HG03432 (cell line): ENCODE measurements around the gene CASZ1.

Experiments used
- ATAC-seq: cut with Tn5 transposase; IDR thresholded peaks from one replicate; pipeline ENCODE4 v1.9.1; 2021; ENCODE audit warnings: mild to moderate bottlenecking, moderate library complexity; ENCODE audit not compliant: unreplicated experiment

Gene CASZ1

DNA sequence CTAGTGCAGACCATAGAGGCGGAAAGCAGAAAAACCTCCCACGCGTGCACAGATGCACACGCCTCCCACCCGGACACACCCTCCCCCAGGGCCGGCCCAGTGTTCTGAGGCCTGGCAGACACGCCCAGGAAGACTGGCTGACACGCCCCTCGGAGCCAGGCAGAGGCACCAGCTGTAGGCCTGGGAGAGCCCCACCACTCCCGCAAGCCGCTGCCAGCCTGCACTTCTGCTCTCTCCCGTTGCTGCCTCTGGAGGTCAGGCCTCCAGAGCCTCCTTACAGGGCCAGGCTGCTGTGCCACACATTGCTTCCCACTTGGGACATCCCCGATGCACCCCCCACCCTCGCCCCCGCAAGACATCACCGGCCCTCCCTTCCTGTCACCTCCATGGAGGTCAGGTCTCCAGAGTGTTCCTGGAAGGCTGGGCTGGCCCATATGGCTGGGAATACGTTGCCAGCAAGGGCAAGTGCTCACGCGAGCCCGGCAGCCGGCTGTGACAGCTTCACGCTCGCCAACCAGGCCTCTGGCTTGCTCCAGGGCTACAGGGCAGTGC is 40.4 kb downstream of the CASZ1 start:
- no peak for ATAC-seq

DNA sequence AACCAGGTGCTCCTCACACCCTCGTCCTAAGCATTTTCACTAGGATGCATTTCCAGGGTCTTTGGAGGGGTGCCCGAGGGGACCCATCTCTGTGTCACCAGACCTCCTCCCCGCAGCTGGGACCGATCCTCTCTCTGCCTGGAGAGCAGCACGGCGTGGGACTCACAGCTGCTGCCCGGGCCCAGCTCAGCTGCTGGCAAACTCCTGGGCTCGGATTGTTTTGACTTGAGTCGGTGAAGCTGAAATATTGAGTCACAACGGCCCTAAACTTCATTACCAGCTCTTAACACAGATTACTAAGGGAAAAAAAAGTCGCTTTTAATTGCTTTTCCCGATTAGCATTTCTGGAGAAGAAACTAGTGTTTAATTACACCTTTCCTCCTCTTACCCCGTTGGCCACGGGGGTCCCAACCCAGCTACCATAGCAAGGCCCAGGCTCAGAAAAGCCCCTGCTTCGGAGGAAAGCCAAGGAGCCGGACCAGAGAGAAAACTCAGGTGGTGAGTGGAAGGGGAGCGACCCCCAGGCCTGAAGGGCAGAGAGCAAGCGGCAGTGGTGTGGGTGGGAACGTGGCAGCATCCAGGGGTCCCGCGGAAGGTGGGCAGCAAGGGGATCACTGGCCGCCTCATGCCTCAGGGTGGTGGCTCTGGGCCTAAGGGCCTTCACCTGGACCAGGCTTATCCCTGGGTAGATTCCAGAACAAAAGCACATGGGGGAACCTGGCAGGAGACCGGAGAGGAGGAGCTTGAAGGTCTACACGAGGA is 41.7 kb downstream of the CASZ1 start:
- ATAC-seq, result no peak

DNA sequence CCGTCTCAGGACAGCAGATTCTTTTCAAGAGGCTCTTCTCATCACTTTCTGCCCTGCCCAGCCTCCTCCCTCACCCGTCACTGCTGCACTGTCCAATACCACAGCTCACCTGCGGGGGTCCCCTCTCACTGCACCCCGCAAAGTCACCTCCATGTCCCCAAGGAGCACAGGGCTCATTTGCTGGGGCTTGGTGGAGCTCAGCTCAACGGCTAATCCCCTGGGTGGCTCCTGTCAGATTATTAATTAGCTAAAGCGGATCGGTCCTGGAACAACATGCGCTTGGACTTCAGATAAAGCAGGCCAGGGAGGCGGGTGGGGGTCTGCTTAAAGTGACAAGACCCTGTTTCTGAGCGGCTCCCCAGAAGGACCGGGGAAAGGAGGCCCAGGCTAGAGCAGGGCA is 43.1 kb downstream of the CASZ1 start:
- no peak for ATAC-seq

DNA sequence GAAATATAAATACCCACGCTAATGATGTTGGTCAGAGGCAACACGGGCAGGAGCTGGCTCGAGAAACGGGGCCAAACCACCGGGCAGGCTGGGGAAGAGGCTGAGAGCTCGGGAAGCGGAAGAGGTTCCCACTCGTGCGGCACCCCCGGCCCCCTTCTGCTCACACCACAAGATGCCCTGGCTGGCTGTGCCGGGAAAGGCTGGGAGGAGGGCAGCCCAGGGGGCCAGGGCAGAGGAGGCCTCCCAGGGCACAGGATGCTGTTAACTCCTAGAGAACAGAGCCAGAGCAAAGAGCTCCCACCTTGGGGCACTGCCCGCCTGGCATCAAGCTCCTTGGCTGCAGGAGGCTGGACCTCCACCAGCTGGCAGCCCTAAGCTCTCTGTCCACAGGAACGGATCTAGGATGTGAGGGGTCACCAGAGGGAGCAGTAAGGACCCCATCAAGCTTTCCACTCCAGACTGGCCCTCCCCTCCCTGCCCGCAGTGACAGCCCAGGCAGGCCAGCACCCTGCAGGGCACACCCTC is 44.8 kb downstream of the CASZ1 start:
- no peak for ATAC-seq

DNA sequence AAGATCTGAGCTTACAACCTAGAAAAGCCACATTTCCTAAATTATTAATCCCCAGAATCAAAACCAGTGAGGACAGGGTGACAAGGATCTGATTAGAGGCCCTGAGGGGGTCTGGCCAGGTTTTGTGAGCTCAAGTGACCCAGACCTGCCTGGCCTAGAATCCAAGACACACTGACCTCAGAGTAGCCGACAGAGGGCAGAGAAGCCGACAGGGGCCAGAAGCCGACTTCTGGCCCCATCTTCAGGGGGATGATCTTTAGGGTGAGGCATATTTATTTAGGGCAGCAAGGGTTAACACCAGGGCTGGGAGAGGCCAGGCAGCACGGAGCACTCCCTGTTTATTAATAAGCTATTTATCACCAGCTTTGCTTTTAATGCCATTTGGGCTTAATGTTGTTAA is 45.3 kb downstream of the CASZ1 start:
- ATAC-seq, result no peak

DNA sequence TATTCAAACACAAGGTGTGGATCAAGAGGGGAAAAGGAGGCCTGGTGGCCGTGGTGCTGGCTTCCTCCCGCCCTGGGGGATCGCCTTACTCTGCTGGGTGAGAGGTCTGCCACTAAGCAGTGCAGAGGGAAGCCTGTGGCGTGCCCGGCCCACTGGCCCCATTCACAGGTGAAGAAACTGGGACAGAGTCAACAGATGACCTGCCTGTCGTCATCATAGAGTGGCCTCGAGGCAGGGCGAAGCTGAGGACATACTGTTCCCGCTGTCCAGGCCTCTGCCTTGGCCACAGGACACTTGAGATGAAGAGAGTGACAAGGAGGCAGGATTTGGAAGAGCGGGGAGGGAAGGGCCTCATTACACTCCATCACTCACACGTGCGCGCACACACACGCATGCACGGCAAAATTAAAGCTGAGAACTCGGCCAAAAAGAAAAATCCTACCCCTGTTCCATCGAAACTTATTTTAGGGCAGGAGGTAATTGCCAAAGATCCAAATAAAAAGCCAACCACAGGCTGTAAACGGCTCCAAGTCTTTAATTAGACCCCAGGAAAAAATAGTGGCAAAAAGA is 50.5 kb downstream of the CASZ1 start:
- no peak for ATAC-seq

DNA sequence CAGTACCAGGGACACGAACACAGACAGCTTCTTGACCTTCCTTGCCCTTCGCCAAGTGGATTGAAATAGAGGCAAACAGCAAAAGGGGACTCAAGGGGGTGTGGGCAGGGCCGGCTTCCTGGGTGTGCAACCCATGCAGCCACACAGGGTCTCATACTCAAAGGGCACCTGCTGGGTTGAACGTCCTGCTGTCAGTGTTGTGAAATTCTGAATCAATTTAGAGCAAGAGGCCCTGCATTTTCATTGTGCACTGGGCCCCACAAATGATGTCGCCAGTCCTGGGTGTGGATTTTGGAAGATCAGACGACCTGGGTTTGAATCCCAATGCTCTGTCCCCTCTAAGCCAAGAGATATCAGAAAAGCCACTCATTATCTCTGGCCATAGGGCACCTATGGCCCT is 51.1 kb downstream of the CASZ1 start:
- ATAC-seq, result no peak

DNA sequence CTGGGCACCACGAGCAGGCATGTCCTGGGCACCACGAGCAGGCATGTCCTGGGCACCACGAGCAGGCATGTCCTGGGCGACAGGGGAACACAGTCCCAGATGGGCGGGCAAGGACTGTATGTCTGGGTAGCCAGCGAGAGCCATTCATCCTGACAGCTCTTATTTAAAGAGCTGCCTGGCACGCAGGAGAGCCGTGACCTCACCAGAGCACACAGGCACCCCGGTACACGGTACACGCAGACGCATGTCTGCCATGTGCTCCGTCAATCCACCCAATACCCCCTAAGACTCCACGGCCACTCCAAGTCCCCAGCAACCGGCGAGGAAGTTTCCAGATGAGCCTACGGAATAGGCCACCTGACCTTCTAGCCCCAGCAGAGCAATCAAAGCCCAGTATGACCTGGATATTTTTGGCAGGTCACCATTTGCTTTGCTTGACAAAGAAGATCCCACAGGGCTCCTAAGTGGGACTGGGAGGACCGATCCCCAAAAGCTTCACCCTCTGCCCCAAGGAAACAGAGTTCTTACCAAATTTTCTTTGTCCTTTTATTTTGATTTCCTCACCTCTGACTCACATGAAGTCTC is 51.7 kb downstream of the CASZ1 start:
- ATAC-seq, result no peak

DNA sequence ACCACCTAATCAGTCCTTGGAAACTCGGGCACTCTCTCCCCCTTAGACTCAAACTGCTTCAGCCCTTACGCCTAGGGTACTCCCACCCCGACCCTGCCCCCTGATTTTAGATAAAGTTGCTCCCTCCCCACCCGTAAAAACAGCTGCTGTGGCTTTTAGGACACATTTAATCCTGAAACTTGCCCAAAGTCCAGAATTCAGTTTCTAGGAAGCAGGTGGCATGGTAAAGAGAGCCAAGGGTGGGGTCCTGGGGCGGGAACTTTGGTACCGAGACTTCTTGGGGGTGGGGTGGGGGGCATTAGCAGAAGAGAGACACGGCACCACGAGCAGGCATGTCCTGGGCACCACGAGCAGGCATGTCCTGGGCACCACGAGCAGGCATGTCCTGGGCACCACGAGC is 52.4 kb downstream of the CASZ1 start:
- ATAC-seq, result no peak

DNA sequence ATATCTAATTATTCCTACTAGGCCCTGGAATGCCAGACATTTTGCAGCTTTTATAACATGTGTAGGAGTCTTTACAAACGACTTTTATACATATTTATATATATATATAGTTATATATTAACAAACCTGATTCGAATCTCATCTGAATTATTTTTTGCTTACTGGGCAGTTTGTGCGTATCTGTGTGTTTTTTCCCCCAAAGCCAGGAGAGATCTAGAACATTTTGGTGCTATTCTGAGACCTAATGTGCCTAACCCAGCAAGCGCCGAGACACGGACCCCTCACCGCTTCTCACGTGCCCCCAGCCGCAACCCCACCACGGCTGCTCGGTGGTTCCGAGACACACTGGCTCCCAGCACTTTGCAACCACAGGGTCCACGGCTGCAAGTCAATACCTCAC is 54.8 kb downstream of the CASZ1 start:
- no peak for ATAC-seq

DNA sequence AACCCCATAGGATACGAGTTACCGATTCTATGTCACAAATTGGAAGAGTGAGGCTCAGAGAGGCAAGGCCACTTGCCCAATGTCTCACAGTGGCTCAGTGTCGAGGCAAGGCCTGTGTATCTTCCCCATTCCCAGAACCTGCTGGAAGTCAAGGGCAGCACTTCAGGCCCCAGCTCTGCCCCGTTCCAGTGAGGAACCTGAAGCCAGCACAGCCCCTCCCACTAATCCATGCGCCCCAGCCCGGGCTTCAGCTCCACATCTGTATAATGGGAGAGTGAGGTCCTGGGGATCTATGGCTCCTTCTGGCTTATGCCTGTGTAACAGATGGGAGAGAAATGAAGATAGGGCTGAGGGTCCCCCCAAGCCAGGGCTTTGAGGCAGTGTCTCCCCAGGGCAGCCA is 56.3 kb downstream of the CASZ1 start:
- no peak for ATAC-seq

DNA sequence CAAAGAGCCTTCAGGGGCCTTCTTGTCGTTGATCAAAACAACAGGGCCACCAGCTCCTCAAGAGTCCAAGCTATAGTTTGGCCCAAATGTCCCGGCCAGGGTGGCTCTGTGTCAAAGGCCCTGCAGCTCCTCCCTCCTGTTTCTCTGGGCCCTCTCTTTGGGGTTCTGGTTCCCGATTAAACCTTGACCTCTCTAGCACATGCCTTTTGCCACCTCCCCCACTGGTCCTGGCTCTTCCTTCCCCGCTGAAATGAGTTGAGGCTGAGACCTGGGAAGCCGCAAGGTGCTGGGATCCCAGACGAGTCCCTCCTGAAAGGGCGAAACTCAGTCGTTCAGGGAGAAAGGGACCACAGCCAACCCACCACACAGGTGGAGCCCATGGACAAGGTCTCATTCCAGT is 56.9 kb downstream of the CASZ1 start:
- ATAC-seq, result no peak

DNA sequence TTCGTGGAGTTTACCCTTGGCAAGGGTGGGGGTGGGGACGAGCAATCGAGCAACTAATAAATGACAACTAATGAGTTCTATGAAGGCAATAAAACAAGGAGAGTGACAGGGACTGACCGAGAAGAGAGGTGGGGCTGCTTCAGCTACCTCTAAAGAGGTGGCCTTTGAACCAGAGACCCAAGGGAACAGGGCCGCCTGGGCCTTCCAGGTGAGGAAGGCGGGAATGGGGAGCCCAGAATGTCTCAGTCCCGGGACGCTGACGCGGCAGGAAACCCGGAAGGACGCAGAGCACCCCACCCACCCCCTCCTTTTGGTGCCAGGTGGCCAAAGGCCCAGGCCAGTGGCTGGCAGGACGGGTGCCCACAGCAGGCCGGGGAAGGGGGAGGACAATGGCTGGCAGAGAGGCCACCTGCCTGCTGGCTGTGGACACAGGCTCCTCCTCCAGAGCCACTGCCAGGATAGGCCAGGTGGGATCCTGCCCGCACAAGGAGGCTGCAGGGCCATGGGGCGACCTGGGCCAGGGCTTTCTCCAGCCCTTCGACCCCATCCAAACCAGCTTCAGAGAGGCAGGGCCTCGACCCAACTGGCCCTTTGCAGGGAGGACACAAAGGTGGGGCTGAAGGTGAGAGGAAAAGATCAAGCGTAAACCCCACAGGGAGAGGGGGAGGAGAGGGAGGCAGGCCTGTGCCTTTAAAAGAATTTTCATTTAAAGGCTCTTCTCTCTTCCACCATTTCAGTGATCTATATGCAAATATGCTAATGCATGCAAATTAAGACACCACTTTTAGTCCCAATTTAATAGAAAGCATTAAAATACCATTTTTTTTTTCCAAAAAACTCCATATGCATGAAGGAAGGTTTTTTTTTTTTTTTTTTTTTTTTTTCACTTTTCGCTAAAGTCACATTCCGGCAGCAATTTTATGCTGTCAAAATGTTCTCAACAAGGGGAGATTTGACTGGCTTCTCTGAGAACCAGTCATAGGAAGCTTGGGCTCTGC is 58.1 kb downstream of the CASZ1 start:
- no peak for ATAC-seq

DNA sequence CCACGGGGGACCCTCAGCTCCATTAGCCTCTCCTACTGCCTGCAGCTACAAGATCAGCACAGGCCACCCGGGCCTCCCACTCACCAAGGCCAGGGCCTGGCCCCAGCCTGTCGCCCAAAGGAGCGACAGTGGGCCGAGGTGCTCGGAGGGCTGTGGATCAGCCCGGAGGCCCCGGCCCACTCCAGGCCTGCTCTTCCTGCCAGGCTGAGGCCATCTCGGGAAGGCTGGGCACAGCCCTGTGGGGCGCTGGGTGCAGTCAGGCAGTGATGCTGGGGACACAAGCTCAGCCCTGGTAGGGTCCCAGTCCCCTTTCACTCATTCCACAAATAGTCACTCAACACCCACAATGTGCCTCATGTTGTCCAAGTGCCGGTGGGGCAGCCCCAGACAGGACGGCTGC is 58.8 kb downstream of the CASZ1 start:
- no peak for ATAC-seq

DNA sequence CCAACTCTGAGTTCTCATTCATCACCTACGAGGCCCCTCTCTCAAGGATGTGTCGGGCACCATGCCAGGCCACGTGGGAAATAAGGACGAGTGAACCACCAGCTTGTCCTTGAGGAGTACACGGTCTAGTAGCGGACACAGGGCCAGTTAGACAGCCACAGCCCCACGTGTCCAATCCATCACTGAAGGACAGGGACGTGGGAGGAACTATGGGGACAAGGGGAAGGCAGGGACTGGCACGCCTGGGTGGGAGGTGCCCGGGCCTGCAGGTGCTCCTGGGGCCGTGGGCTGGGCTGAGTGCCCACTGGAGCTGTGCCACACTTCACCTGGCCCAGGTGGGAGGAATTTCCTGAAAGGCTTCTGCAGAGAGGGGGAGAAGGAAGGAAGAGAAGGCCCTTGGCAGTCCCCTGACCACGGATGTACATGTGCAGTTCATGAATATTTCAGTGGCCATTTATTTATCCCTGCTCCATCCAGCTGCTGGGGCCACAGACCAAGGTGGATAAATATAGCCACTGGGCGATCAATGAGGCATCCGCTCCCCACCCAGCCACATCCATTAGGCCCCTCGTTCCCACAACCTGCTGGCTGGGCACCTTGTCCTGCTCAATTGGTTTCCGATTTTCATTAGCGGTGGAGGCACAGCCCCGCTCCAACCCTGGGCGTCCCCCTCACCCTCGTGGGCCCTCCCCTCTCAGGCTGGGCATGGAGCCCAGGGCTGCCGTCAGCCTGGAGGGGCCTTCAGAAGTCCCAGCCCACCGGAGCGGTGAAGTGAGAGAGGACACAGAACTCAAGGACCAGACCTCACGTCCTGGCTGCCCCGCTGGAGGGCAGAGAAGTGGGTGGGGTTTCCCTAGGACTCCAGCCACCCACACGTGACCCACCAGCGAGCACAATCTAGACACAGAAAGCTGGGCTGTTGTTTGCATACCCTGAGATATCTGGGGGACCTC is 59.5 kb downstream of the CASZ1 start:
- ATAC-seq, result no peak

DNA sequence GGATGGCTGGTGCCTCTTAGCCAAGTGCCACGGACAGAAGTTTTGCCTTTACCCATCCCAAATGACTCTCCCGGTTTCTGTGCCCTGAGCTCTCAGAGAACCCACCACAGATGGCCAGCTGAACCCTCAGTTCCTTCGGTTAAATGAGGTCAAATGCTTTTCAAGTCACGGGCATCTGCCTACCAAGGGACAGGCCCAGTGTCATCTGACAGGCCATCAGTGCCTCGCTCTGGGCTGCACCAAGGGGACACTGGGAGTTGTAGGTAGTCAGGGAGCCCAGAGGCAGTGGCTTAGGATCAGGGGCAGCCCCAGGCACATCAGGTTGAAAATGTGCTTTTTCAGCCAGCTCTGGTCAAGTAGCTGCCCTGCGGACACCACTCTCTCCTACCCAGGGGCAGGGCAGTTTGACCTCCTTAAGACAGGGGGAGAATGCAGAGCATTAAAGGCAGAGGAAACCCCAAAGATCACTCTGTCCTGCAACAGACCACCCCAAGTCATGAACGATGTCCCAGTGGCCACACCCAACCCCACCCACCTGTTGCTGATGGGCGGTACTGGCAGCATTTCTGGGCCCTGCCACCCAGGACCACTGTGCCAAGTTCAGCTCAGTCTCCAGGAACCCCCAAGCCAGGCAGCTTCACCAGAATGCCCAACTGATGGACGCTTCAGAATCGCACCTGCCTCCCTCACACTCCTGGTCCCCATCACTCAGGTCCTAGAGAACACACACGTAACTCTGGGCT is 60.7 kb downstream of the CASZ1 start:
- no peak for ATAC-seq

DNA sequence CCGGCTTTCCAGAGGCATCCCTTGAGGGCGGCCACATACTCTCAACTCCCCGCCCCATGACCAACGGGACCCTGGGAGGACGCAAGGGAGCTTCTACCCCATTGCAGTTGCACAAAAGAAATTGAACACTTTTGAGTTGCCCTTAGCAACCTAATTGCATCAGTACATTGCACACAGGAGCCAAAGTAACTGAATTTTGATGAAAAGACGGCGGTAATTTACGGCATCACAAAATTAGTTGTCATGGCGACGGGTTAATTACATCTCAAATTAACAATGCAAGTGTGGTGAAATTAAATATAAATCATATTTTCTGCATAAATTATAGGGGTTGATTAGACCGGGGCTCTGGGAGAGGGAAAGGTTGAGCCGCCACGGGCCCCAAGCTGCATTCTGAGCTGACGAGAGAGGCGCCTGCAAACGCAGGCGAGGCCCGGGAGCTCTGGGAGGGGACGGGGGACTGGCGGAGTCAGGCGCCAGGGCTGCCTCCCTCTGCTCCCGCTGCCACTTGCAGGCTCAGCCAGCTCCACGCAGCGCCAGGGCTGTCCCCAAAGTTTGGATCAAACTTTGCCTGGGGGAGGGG is 61.4 kb downstream of the CASZ1 start:
- no peak for ATAC-seq

DNA sequence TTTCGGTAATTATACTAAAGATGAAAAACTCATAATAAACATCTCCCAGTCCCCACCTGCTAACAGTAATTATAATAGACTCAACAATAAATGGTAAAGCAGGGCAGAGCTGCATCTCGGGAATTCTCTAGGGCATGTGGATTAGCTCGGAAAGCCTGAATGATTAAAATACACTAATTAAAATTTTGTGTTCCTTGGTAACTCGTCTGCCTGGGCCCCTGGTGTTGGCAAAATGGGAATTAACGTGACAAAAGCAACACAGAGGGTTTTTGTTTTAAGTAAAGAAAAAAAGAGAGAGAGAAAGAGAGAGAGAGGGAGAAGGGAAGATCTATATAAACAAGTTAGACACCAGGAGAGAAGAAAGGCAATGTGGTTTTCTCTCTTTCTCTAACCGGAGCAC is 62.1 kb downstream of the CASZ1 start:
- no peak for ATAC-seq
